ENCODE results near the gene NDUFAF8. TPM values are rescaled to one million over a fixed set of nuclear protein-coding genes. Genes with fewer than 3 reads are reported as not detected.

Gene NDUFAF8
- total and polyA plus RNA-seq, 2 donors (not counting 1 experiment from before 2014, with no cell fraction given) = 41.7 to 42.6 TPM

- H3K27me3 ChIP-seq (replicated peaks in 1 of 4; ENCODE audit: control extremely low read depth in 1 of 4, control insufficient read depth in 3 of 4, insufficient read depth in 4 of 4, low read length in 3 of 4) = no peaks in the 10 kb centered on the region
- ATAC-seq (ENCODE audit: low read depth) (no peak), DNase-seq (no peak)
- WGBS (ENCODE audit: insufficient coverage) = 92% methylated on average over 38 of the region's 38 CpGs
- no peak overlapping the region for H3K4me2 ChIP-seq (replicated peaks; ENCODE audit: low read depth, low read length, poor library complexity, severe bottlenecking)
- H3K9me3 ChIP-seq (ENCODE audit: control extremely low read depth in 1 of 3, control insufficient read depth in 2 of 3, insufficient read depth in 1 of 3, low read length in 2 of 3) = no peaks in the 10 kb centered on the region
- intact Hi-C loops (cut with micrococcal nuclease) = no loop called here
- Mint-ChIP-seq H3K27ac (no peak overlapping the region), H3K4me1 (no peaks in the 10 kb centered on the region), H3K27me3 (no peaks in the 10 kb centered on the region), H3K4me3 (no peak overlapping the region), H3K9me3 (ENCODE audit: insufficient read depth) (no peaks in the 10 kb centered on the region)
- CTCF ChIA-PET = no interaction called here
- no peak overlapping the region for H3K27ac ChIP-seq (ENCODE audit: low read length in 2 of 2)
- H3K4me1 ChIP-seq (ENCODE audit: control insufficient read depth in 2 of 2, insufficient read depth in 2 of 2, low read length in 2 of 2) = no peaks in the 10 kb centered on the region
- POLR2A ChIA-PET = no interaction called here
- no peak overlapping the region for H3K4me3 ChIP-seq (ENCODE audit: control extremely low read depth in 1 of 5, extremely low read depth in 1 of 5, insufficient read depth in 1 of 5, low read depth in 2 of 5, low read length in 4 of 5)
- no peak overlapping the region for H2AFZ ChIP-seq (ENCODE audit: insufficient read depth, low read depth, low read length, poor library complexity, severe bottlenecking)
- no peak for TF ChIP-seq CTCF (IDR thresholded peaks at IDR 0.05)
- no peak for TF ChIP-seq EZH2 (IDR thresholded peaks at IDR 0.05; ENCODE audit: borderline replicate concordance, insufficient read depth, low read depth, low read length, poor library complexity, severe bottlenecking)
- H4K20me1 ChIP-seq (ENCODE audit: control insufficient read depth, insufficient read depth, low read length, poor library complexity, severe bottlenecking) = no peaks in the 10 kb centered on the region
- no peaks in the 10 kb centered on the region for H3K79me2 ChIP-seq (ENCODE audit: control insufficient read depth, insufficient read depth, low read length)
- peaks cover 0 to 11% of the 10 kb centered on the region in 2 experiments for H3K36me3 ChIP-seq (replicated peaks in 1 of 2; ENCODE audit: control extremely low read depth in 1 of 2, control insufficient read depth in 1 of 2, extremely low read depth in 1 of 2, insufficient read depth in 2 of 2, low read length in 1 of 2)
- no peak overlapping the region for H3K9ac ChIP-seq (ENCODE audit: low read length)
These were observed 45.5 kb upstream of the NDUFAF8 start for GRCh38 chr17:81193470-81194224.

GRCh38 chr17:81194225-81194760 lies 44.8 kb upstream of the NDUFAF8 start:
- Histone ChIP-seq H4K20me1 (ENCODE audit: control insufficient read depth, insufficient read depth, low read length, poor library complexity, severe bottlenecking) (no peaks in the 10 kb centered on the region), H3K4me3 (ENCODE audit: control extremely low read depth in 1 of 5, extremely low read depth in 1 of 5, insufficient read depth in 1 of 5, low read depth in 2 of 5, low read length in 4 of 5) (no peak overlapping the region), H3K79me2 (ENCODE audit: control insufficient read depth, insufficient read depth, low read length) (no peaks in the 10 kb centered on the region), H3K36me3 (replicated peaks in 1 of 2; ENCODE audit: control extremely low read depth in 1 of 2, control insufficient read depth in 1 of 2, extremely low read depth in 1 of 2, insufficient read depth in 2 of 2, low read length in 1 of 2) (peaks cover 0 to 11% of the 10 kb centered on the region in 2 experiments), H3K27ac (ENCODE audit: low read length in 2 of 2) (no peak overlapping the region), H3K9me3 (ENCODE audit: control extremely low read depth in 1 of 3, control insufficient read depth in 2 of 3, insufficient read depth in 1 of 3, low read length in 2 of 3) (no peaks in the 10 kb centered on the region), H2AFZ (ENCODE audit: insufficient read depth, low read depth, low read length, poor library complexity, severe bottlenecking) (no peak overlapping the region), H3K4me1 (ENCODE audit: control insufficient read depth in 2 of 2, insufficient read depth in 2 of 2, low read length in 2 of 2) (no peaks in the 10 kb centered on the region), H3K9ac (ENCODE audit: low read length) (no peak overlapping the region), H3K27me3 (replicated peaks in 1 of 4; ENCODE audit: control extremely low read depth in 1 of 4, control insufficient read depth in 3 of 4, insufficient read depth in 4 of 4, low read length in 3 of 4) (no peaks in the 10 kb centered on the region), H3K4me2 (replicated peaks; ENCODE audit: low read depth, low read length, poor library complexity, severe bottlenecking) (no peak overlapping the region)
- H3K27me3 Mint-ChIP-seq = no peaks in the 10 kb centered on the region
- no peak for DNase-seq
- POLR2A ChIA-PET = no interaction called here
- no peak for ATAC-seq (ENCODE audit: low read depth)
- CTCF ChIA-PET = no interaction called here
- no peaks in the 10 kb centered on the region for H3K9me3 Mint-ChIP-seq (ENCODE audit: insufficient read depth)
- 96% methylated on average over 21 of the region's 21 CpGs for WGBS (ENCODE audit: insufficient coverage)
- no peak overlapping the region for H3K4me3 Mint-ChIP-seq
- intact Hi-C loops (cut with micrococcal nuclease) = no loop called here
- no peak overlapping the region for H3K27ac Mint-ChIP-seq
- H3K4me1 Mint-ChIP-seq = no peaks in the 10 kb centered on the region
- TF ChIP-seq EZH2 (IDR thresholded peaks at IDR 0.05; ENCODE audit: borderline replicate concordance, insufficient read depth, low read depth, low read length, poor library complexity, severe bottlenecking) = no peak
- TF ChIP-seq CTCF (IDR thresholded peaks at IDR 0.05) = no peak

All from B cell (primary cell).